Measurements from ENCODE around the gene TOMM5. TPM values are rescaled to one million over a fixed set of nuclear protein-coding genes. Genes with fewer than 3 reads are reported as not detected.

Gene TOMM5
- total RNA-seq, 2 donors from 2014 or later, result 110 to 115 TPM

DNA sequence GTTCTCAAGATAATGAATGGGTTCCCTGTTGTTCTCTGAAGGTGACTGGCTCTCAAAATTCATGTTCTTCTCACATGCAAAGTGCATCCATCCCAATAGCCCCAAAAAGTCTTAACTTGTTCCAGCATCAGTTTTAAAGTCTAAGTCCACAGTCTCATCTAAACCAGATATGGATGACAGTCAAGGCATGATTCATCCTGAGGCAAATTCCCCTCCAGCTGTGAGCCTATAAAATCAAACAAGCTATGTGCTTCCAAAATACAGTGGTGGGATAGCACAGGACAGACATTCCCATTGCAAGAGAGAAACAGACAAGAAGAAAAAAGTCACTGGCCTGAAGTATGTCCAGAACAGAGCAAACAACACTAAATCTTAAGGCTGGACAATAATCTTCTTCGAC lies 41.6 kb downstream of the TOMM5 start:
- H3K27ac Mint-ChIP-seq, result no peak overlapping the region
- 90 to 96% methylated on average over 1 of the region's 1 CpG for WGBS, 2 experiments (ENCODE audit: insufficient coverage in 1 of 2, insufficient read length in 1 of 2)
- no peak overlapping the region for H3K4me3 Mint-ChIP-seq

DNA sequence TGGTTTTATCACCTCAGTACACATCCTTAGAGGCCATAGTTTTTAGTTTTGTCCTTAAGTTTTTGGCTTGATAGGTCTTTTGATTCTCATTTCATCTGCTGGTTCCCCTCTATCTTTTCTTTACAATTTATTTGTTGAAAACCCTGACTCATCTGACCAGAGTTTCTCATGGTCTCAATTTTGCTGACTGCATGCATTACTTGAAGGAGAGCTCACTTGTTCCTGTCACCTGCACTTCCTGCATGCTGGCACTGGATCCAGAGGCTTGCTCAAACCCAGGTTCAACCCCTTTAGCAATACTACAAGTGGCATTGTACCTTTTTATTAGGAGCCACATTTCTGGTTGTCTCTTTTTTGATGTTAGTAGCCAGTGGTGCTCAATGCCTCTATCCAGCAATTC lies 42.9 kb downstream of the TOMM5 start:
- no peak overlapping the region for H3K4me3 Mint-ChIP-seq
- TF ChIP-seq, protein P1, sequence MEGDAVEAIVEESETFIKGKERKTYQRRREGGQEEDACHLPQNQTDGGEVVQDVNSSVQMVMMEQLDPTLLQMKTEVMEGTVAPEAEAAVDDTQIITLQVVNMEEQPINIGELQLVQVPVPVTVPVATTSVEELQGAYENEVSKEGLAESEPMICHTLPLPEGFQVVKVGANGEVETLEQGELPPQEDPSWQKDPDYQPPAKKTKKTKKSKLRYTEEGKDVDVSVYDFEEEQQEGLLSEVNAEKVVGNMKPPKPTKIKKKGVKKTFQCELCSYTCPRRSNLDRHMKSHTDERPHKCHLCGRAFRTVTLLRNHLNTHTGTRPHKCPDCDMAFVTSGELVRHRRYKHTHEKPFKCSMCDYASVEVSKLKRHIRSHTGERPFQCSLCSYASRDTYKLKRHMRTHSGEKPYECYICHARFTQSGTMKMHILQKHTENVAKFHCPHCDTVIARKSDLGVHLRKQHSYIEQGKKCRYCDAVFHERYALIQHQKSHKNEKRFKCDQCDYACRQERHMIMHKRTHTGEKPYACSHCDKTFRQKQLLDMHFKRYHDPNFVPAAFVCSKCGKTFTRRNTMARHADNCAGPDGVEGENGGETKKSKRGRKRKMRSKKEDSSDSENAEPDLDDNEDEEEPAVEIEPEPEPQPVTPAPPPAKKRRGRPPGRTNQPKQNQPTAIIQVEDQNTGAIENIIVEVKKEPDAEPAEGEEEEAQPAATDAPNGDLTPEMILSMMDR (conservative IDR thresholded peaks at IDR 0.05), result no peak

More for the DNA sequence above, 41.6 kb downstream of the TOMM5 start:
- TF ChIP-seq, protein P1 (conservative IDR thresholded peaks at IDR 0.05), result no peak
- peaks cover 19% of the 10 kb centered on the region for H3K36me3 ChIP-seq (ENCODE audit: control insufficient read depth, insufficient read depth, low read length)
- H3K4me3 ChIP-seq (ENCODE audit: low read length), result no peak overlapping the region
- H3K9me3 ChIP-seq (ENCODE audit: control insufficient read depth, low read length), result peaks cover 17% of the 10 kb centered on the region
- peaks cover 8% of the 10 kb centered on the region for H3K4me1 ChIP-seq (ENCODE audit: control insufficient read depth, insufficient read depth, low read length)
- H3K9me3 Mint-ChIP-seq, result peaks cover 7% of the 10 kb centered on the region
- no peak for DNase-seq
- peaks cover 29% of the 10 kb centered on the region for H3K36me3 Mint-ChIP-seq (ENCODE audit: low read depth)
- no peaks in the 10 kb centered on the region for H3K27me3 Mint-ChIP-seq (ENCODE audit: insufficient read depth)
- H3K9ac ChIP-seq (ENCODE audit: extremely low read depth, low read length, poor library complexity, severe bottlenecking), result no peak overlapping the region
- H3K27ac ChIP-seq (ENCODE audit: low read depth, low read length), result no peak overlapping the region
- peaks cover 14% of the 10 kb centered on the region for H3K4me1 Mint-ChIP-seq
- H3K27me3 ChIP-seq (ENCODE audit: control insufficient read depth, insufficient read depth, low read length, poor library complexity, severe bottlenecking), result no peaks in the 10 kb centered on the region

DNA sequence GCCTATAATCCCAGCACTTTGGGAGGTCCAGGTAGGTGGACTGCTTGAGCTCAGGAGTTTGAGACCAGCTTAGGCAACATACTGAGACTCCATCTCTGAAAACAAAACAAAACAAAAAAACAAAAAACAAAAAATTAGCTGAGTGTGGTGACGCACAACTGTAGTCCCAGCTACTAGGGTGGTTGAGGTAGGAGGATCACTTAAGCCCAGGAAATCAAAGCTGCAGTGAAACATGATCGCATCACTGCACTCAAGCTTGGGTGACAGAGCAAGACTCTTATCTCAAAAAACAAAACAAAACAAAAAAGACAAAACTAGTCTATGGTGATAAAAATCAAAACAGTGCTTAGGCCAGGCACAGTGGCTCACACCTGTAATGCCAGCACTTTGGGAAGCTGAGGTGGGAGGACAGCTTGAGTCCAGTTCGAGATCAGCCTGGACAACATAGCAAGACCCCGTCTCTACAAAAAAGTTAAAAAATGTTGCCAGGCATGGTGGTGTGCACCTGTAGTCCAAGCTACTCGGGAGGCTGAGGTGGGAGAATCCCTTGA lies 45.0 kb downstream of the TOMM5 start:
- H3K9me3 Mint-ChIP-seq, result peaks cover 7% of the 10 kb centered on the region
- no peak for DNase-seq
- no peaks in the 10 kb centered on the region for H3K27me3 Mint-ChIP-seq (ENCODE audit: insufficient read depth)
- TF ChIP-seq, protein P1 (conservative IDR thresholded peaks at IDR 0.05), result no peak
- H3K36me3 ChIP-seq (ENCODE audit: control insufficient read depth, insufficient read depth, low read length), result peaks cover 32% of the 10 kb centered on the region
- H3K4me3 Mint-ChIP-seq, result no peak overlapping the region
- H3K9ac ChIP-seq (ENCODE audit: extremely low read depth, low read length, poor library complexity, severe bottlenecking), result no peak overlapping the region
- peaks cover 36% of the 10 kb centered on the region for H3K36me3 Mint-ChIP-seq (ENCODE audit: low read depth)
- peaks cover 8% of the 10 kb centered on the region for H3K4me1 ChIP-seq (ENCODE audit: control insufficient read depth, insufficient read depth, low read length)
- no peak overlapping the region for H3K27ac Mint-ChIP-seq
- H3K4me1 Mint-ChIP-seq, result peaks cover 14% of the 10 kb centered on the region
- peak overlapping the region; percentile 28 for H3K4me3 ChIP-seq (ENCODE audit: low read length)
- H3K27me3 ChIP-seq (ENCODE audit: control insufficient read depth, insufficient read depth, low read length, poor library complexity, severe bottlenecking), result no peaks in the 10 kb centered on the region
- WGBS, 2 experiments (ENCODE audit: insufficient coverage in 1 of 2, insufficient read length in 1 of 2), result 86 to 94% methylated on average over 4 to 5 of the region's 5 CpGs
- H3K9me3 ChIP-seq (ENCODE audit: control insufficient read depth, low read length), result peaks cover 17% of the 10 kb centered on the region
- no peak overlapping the region for H3K27ac ChIP-seq (ENCODE audit: low read depth, low read length)

More for the DNA sequence above, 42.9 kb downstream of the TOMM5 start:
- peaks cover 17% of the 10 kb centered on the region for H3K9me3 ChIP-seq (ENCODE audit: control insufficient read depth, low read length)
- H3K9ac ChIP-seq (ENCODE audit: extremely low read depth, low read length, poor library complexity, severe bottlenecking), result no peak overlapping the region
- H3K36me3 Mint-ChIP-seq (ENCODE audit: low read depth), result peaks cover 32% of the 10 kb centered on the region
- peaks cover 8% of the 10 kb centered on the region for H3K4me1 ChIP-seq (ENCODE audit: control insufficient read depth, insufficient read depth, low read length)
- no peak for DNase-seq
- peaks cover 25% of the 10 kb centered on the region for H3K36me3 ChIP-seq (ENCODE audit: control insufficient read depth, insufficient read depth, low read length)
- H3K4me3 ChIP-seq (ENCODE audit: low read length), result peak overlapping the region; percentile 48
- no peak overlapping the region for H3K27ac ChIP-seq (ENCODE audit: low read depth, low read length)
- no peaks in the 10 kb centered on the region for H3K27me3 Mint-ChIP-seq (ENCODE audit: insufficient read depth)
- peaks cover 7% of the 10 kb centered on the region for H3K9me3 Mint-ChIP-seq
- peak overlapping the region; percentile 81 for H3K27ac Mint-ChIP-seq
- peaks cover 14% of the 10 kb centered on the region for H3K4me1 Mint-ChIP-seq
- H3K27me3 ChIP-seq (ENCODE audit: control insufficient read depth, insufficient read depth, low read length, poor library complexity, severe bottlenecking), result no peaks in the 10 kb centered on the region

All from endodermal cell (in vitro differentiated cells).